Activated T-helper 9 cell treated with anti-CD3 and anti-CD28 coated beads, Interleukin-2, amount 50 U/mL, for 16 hours (primary cell): ENCODE data around the gene TMEM51.

Experiments
- DNase-seq: peaks from one replicate; pipeline ENCODE4 v3.0.0-alpha.2; 2020; ENCODE audit warnings: low read depth

Gene TMEM51

GRCh38 chr1:15196807-15197530, 43.4 kb downstream of the TMEM51 start:
- no peak for DNase-seq

DNA sequence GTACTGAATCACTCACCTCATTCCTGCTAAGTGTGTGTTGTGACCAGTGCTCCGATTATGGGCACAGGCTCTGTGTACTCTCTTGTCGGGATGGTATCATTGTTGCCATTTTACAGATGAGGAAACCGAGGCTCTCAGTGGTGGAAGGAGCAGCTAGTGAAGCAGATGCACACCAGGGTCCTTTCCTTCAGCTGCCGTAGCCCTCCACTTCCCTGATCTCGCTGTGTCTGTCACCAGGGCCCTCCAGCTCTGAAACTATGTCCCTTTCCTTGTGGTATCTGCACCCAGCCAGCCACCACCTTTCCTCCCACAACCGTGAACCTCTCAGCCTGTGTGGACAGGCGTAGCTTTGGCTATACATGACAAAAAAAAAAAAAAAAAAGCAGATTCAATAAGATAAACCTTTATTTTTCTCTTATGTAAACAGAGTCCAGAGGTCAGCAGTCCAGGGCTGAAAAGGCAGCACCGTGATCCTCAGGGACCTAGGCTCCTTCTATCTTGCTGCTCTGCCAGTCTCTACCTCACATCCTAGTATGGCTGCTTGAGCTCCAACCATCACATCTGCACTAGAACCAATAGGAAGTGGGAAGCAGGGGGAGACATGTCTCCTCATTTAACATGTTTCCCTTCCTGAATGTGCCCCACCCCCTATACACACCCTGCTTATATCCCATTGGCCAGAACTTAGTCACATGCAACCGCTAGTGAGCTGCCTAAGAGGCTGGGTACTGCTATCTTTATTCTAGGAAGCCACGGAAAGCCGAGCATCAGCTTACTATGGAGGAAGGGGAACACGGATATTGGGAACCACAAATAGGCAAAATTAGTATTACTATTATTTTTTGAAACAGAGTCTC, 44.3 kb downstream of the TMEM51 start:
- DNase-seq = no peak

GRCh38 chr1:15198684-15199083, 45.1 kb downstream of the TMEM51 start:
- DNase-seq = no peak

GRCh38 chr1:15201221-15201620, 47.7 kb downstream of the TMEM51 start:
- no peak for DNase-seq

GRCh38 chr1:15201849-15202551, 48.5 kb downstream of the TMEM51 start:
- no peak for DNase-seq

DNA sequence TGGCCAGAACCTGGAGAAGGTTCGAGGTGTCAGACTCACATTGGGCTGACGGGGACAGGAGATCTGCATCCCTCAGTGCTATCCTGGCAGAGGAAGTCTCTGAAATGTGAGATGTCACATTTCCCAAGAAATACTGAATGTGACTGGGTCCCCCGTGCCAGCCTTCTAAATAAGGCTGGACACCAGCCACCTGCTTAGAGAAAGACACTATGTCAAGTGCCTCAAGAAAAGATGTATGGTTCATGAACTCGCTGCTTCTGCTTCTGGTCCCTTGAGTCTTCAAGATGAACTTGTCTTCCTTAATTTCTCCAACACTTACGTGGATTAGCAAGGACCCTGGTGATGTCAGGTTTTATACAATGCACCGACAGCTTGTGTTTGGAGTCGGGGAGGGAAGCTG, 51.4 kb downstream of the TMEM51 start:
- DNase-seq = no peak

DNA sequence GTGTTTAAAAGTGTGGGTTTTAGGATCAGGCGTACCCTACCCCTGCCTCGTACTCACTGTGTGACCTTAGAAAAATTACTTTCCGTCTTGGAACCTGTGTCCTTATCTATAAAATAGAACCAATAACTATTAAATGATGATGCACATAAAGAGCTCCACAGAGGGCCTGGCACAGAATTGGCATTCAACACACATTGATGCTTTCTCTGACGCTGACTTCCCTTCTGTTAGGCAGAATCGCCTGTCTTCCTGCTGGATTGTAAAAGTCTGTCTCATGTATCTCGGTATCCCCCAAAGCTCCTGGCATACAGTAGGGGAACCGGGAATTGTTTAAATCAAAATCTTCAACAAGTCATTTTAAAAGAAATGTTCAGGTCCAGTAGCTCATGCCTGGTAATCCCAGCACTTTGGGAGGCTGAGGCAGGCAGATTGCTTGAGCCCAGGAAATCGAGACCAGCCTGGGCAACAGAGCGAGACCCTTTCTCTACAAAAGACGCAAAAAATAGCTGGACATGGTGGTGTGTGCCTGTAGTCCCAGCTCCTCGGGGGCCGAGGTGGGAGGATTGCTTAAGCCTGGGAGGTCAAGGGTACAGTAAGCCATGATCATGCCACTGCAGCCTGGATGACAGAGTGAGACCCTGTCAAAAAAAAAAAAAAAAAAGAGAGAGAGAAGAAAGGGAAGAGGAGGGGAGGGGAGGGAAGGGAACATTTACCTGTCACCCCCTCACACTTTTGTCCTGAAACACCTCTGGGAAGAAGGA, 52.2 kb downstream of the TMEM51 start:
- no peak for DNase-seq

DNA sequence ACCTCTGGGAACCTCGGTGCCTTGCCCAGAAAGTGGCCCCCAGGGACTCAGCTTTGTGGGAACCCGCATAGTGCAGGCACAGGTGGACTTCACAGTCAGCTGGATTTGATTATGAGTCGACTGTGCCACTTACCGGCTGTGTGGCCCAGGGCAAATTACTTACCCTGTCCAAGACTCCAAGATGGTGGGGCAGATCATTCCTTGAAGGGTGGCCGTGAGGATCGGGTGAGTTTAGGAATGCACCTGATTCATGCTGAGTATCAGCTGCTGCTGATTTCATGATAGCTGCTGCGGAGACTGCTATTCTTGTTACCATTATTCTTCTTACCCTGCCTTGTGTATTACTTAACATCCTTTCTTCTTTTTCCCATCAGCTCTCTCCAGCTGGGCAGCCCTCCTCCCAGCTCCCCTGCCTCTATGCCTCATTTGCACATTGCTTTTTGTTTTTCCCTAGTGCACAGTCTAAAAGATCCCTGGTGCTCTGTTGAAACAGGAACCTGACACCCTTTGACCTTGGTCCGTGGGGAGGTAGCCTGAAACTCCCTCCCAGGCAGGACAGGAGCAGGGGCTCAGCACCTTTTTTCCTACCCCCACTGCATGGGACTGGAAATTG, 53.0 kb downstream of the TMEM51 start:
- DNase-seq = no peak

GRCh38 chr1:15207031-15207828, 53.7 kb downstream of the TMEM51 start:
- DNase-seq = no peak

GRCh38 chr1:15207829-15208429, 54.4 kb downstream of the TMEM51 start:
- no peak for DNase-seq

- DNase-seq = no peak
Observed at GRCh38 chr1:15210651-15211375, 57.3 kb downstream of the TMEM51 start.

- DNase-seq = no peak
Observed at GRCh38 chr1:15211424-15211823, 57.9 kb downstream of the TMEM51 start.

DNA sequence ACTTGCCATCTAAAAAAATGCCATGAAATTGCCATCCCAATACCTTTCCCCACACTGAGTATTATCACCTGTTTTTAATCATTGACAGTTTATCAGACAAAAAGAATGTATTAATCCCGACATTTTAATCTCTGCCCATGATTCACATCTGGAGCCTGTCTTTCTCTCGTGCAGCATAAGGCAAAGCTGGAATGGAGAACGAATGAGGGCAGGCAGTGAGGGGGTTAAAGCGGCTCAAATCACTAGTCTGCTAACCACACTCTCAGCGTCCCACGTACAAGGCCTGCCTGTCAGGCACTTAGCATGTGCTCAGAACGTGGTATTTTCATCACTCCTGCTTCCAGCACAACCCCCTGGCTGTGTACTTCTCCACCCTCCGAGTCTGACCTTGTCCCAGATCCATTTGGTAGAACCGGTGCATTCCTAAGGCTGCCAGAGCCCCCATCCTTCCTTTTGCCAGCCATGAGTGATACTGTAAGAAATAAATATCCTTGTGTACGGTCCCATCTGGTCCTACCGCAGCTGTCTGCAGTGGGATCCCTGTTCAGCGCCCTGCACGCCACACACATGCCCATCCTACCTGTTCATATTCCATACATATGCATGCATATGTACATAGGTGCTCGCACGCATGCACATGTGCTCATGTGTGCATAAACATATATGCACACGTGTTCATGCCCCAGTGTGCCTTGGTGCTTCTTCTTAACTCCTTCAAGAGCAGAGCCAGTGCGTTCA, 58.8 kb downstream of the TMEM51 start:
- DNase-seq = no peak

GRCh38 chr1:15212954-15213291, 59.4 kb downstream of the TMEM51 start:
- DNase-seq = no peak

- DNase-seq = no peak
Observed at GRCh38 chr1:15213341-15213821, 59.8 kb downstream of the TMEM51 start.

GRCh38 chr1:15214527-15214926, 61.0 kb downstream of the TMEM51 start:
- no peak for DNase-seq

DNA sequence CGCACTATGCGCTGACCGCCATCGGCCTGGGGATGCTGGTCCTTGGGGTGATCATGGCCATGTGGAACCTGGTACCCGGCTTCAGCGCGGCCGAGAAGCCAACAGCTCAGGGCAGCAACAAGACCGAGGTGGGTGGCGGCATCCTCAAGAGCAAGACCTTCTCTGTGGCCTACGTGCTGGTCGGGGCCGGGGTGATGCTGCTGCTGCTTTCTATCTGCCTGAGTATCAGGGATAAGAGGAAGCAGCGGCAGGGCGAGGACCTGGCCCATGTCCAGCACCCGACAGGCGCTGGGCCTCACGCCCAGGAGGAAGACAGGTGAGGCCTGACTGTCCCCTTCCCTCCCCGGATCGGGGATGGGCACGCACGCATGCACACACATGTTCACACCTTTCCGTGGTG, 61.6 kb downstream of the TMEM51 start:
- no peak for DNase-seq

- no peak for DNase-seq
Observed at GRCh38 chr1:15217654-15218053, 64.1 kb downstream of the TMEM51 start.
